ENCODE results near the gene RNF182. TPM values are rescaled to one million over a fixed set of nuclear protein-coding genes. Genes with fewer than 3 reads are reported as not detected.

RNF182 gene
- total RNA-seq, 4 donors from 2014 or later, result 0.19 TPM; not detected in 3

DNA sequence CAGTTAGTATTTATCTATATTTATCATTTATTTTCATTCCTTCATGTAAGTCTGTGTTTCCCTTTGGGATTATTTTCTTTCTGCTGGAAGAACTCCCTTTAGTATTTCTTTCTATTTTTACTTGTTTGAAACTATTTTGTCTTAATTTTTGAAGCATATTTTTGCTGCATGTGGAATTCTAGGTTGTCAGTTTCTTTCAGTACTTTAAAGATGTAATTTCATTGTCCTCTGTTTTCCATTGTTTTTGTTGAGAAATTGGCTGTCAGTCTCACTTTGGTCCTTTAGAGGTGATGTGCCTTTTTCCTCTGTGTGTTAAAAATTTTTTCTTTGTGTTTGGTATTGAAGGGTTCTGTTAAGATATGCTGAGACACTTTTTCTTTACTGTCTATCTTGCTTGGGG, 17.1 kb downstream of the RNF182 start:
- Histone ChIP-seq H3K4me1 (no peaks in the 10 kb centered on the region), H3K36me3 (no peaks in the 10 kb centered on the region), H3K27ac (no peak overlapping the region), H3K4me3 (no peak overlapping the region), H3K27me3 (peaks cover 0 to 29% (median 0%) of the 10 kb centered on the region in 4 donors), H3K9me3 (no peaks in the 10 kb centered on the region)
- intact Hi-C loops (cut with DNase I), result no loop called here
- TF ChIP-seq POLR2A (IDR thresholded peaks at IDR 0.05), result no peak
- TF ChIP-seq, protein P1, sequence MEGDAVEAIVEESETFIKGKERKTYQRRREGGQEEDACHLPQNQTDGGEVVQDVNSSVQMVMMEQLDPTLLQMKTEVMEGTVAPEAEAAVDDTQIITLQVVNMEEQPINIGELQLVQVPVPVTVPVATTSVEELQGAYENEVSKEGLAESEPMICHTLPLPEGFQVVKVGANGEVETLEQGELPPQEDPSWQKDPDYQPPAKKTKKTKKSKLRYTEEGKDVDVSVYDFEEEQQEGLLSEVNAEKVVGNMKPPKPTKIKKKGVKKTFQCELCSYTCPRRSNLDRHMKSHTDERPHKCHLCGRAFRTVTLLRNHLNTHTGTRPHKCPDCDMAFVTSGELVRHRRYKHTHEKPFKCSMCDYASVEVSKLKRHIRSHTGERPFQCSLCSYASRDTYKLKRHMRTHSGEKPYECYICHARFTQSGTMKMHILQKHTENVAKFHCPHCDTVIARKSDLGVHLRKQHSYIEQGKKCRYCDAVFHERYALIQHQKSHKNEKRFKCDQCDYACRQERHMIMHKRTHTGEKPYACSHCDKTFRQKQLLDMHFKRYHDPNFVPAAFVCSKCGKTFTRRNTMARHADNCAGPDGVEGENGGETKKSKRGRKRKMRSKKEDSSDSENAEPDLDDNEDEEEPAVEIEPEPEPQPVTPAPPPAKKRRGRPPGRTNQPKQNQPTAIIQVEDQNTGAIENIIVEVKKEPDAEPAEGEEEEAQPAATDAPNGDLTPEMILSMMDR (IDR thresholded peaks at IDR 0.05), result no peak
- no peak for DNase-seq

DNA sequence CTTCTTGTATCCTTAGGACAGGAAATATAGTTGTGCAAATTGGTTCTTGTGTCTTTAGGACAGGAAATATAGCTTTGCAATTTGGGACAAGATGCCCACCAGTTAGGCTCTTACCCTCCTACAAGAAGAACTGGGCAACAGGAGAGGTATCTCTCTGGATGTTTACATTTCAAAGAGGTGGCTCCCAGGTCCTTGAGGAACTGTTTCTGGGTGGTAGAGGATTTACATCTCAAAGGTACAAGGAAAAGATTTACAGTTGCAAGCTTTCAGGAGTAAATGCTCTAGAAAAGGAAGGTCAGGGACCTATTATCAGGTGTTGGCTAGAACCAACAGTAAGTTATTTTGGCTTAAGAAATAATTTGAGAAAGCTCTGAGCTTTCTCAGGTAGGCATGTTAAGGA, 19.2 kb downstream of the RNF182 start:
- no peaks in the 10 kb centered on the region for H3K9me3 ChIP-seq
- no peak overlapping the region for H3K4me3 ChIP-seq
- TF ChIP-seq, protein P1 (IDR thresholded peaks at IDR 0.05), result no peak
- no peak for TF ChIP-seq POLR2A (IDR thresholded peaks at IDR 0.05)
- H3K27me3 ChIP-seq, result peaks cover 0 to 29% (median 0%) of the 10 kb centered on the region in 4 donors
- DNase-seq, result no peak
- no peaks in the 10 kb centered on the region for H3K4me1 ChIP-seq
- intact Hi-C loops (cut with DNase I), result no loop called here
- no peak overlapping the region for H3K27ac ChIP-seq
- H3K36me3 ChIP-seq, result no peaks in the 10 kb centered on the region

DNA sequence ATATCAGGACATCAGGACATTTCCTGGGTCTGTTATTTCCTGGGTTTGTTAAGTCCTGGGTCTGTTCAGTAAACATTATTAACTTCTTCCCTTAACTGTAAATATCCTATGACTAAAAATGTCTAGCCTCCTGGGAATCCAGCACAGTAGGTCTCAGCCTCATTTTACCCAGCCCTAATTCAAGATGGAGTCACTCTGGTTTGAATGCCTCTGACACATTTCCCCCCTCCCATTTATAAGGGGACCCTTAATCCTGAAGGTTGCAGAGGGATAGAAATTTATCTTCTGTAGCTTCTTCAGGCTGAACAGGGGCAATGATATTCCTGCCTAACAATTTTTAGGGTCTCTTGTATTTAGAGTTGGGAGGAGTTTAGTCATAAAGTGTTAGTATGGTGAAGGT, 21.8 kb downstream of the RNF182 start:
- TF ChIP-seq, protein P1 (IDR thresholded peaks at IDR 0.05), result no peak
- TF ChIP-seq POLR2A (IDR thresholded peaks at IDR 0.05), result no peak
- no peak for DNase-seq
- intact Hi-C loops (cut with DNase I), result no loop called here
- Histone ChIP-seq H3K4me1 (no peaks in the 10 kb centered on the region), H3K36me3 (no peaks in the 10 kb centered on the region), H3K27ac (no peak overlapping the region), H3K9me3 (no peaks in the 10 kb centered on the region), H3K4me3 (no peak overlapping the region), H3K27me3 (peaks cover 0 to 27% (median 0%) of the 10 kb centered on the region in 4 donors)

DNA sequence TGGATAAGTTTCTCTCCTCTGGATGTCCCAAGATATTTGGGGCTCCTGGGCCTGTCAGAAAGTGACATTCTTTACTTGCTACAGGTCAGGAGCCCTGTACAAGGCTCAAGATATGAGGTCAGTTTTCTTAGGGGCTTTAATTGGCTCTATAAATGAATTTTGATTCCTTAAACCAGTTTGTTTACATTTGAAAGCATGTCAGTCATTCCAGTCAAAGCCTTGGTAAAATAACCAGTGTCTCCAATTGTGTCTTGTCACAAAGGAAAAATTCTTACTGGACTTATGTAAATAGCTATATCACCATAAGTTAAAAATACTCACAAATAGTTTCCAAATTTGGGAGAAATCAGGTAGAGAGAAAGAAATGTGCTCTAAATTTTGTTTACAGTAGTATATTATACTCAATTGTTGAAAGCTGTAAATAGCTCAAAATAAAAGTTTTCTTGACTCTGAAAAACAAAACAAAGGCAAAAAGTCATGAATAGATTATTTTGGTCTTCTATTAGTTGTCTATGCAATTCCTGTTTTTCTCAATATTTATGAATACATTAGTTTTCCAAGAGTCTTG, 22.9 kb downstream of the RNF182 start:
- Histone ChIP-seq H3K27me3 (peaks cover 0 to 27% (median 0%) of the 10 kb centered on the region in 4 donors), H3K27ac (no peak overlapping the region), H3K4me3 (no peak overlapping the region), H3K9me3 (no peaks in the 10 kb centered on the region), H3K36me3 (no peaks in the 10 kb centered on the region), H3K4me1 (no peaks in the 10 kb centered on the region)
- intact Hi-C loops (cut with DNase I), result no loop called here
- TF ChIP-seq POLR2A (IDR thresholded peaks at IDR 0.05), result no peak
- TF ChIP-seq, protein P1 (IDR thresholded peaks at IDR 0.05), result no peak
- DNase-seq, result no peak

DNA sequence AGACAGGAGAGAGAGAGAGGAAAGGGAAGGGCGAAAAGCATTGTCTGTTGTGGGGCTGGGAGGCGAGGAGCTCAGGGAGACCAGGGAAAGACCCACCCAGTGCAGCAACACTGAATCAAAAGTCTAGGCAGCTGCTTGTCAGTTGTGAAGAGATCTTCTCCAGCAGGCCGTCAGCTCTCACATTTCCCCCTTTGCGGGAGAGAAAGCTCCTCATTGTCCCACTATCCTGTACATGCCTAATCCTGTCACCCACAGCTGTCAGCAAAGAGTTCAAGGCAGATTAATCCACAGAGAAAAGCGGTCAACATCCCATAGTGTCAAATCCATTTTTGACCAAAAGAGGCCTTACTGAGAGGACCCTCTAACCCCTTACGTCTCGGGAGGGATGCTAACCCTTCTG, 27.3 kb downstream of the RNF182 start:
- intact Hi-C loops (cut with DNase I), result no loop called here
- peaks cover 0 to 13% (median 0%) of the 10 kb centered on the region in 4 donors for H3K27me3 ChIP-seq
- no peaks in the 10 kb centered on the region for H3K9me3 ChIP-seq
- H3K36me3 ChIP-seq, result no peaks in the 10 kb centered on the region
- no peak for DNase-seq
- no peak overlapping the region for H3K4me3 ChIP-seq
- TF ChIP-seq, protein P1 (IDR thresholded peaks at IDR 0.05), result no peak
- TF ChIP-seq POLR2A (IDR thresholded peaks at IDR 0.05), result no peak
- no peaks in the 10 kb centered on the region for H3K4me1 ChIP-seq
- H3K27ac ChIP-seq, result no peak overlapping the region
- 79 to 91% methylated on average over 7 of the region's 7 CpGs for WGBS, 2 donors
